B cell (primary cell): ENCODE data around the gene CMTM8. TPM values are rescaled to one million over a fixed set of nuclear protein-coding genes. Genes with fewer than 3 reads are reported as not detected.

Source experiments
- ATAC-seq: fragments of 200-7000 bp; cut with Tn5 transposase; one replicate; pipeline ENCODE4 v1.10.0; 2021; ENCODE audit warnings: low read depth, mild to moderate bottlenecking, moderate number of reproducible peaks, moderate library complexity
- CTCF ChIA-PET: fragments of 350-600 bp; sonication (Branson Sonifier 250); formaldehyde crosslinking; loops from one replicate; lab custom pipeline; 2021; ENCODE audit warnings: antibody characterized with exemption, inconsistent platforms; lab: Charles Lee
- POLR2A ChIA-PET: fragments of 350-600 bp; sonication (Branson Sonifier 250); formaldehyde crosslinking; loops from one replicate; lab custom pipeline; 2021; ENCODE audit warnings: antibody characterized with exemption; lab: Charles Lee
- DNase-seq: peaks from one replicate; pipeline ENCODE4 v3.0.0; 2013
- H2AFZ ChIP-seq: 2 replicates; pipeline ENCODE4 v1.6.1; 2012; ENCODE audit warnings: mild to moderate bottlenecking, low read depth, low read length; ENCODE audit not compliant: insufficient read depth, poor library complexity, severe bottlenecking
- H3K27ac ChIP-seq, 2 donors: 1 replicate in 1 of 2; 2 replicates in 1 of 2; pipeline ENCODE4 v1.5.1; 2012 to 2013; ENCODE audit warnings: low read length in 2 of 2, mild to moderate bottlenecking in 2 of 2, moderate library complexity in 1 of 2
- H3K27me3 ChIP-seq, 4 experiments: fragments of 200-600 bp in 1 of 4; sonication (generic) in 1 of 4; replicated peaks in 1 of 4; 1 replicate in 2 of 4; 2 replicates in 2 of 4; pipeline versions ENCODE4 v1.6.1 to v1.7.0; 2013 to 2016; ENCODE audit warnings: low read length in 3 of 4, mild to moderate bottlenecking in 2 of 4, mixed read lengths in 1 of 4, moderate library complexity in 1 of 4; ENCODE audit not compliant: insufficient read depth in 4 of 4, control insufficient read depth in 3 of 4; ENCODE audit errors: control extremely low read depth in 1 of 4
- H3K36me3 ChIP-seq, 2 experiments: replicated peaks in 1 of 2; 1 replicate in 1 of 2; 2 replicates in 1 of 2; pipeline versions ENCODE4 v1.6.1 to v1.7.1; 2013; ENCODE audit warnings: low read length in 1 of 2; ENCODE audit not compliant: insufficient read depth in 2 of 2, control insufficient read depth in 1 of 2; ENCODE audit errors: control extremely low read depth in 1 of 2, extremely low read depth in 1 of 2
- H3K4me1 ChIP-seq, 2 donors: fragments of 200-600 bp in 1 of 2; sonication (generic) in 1 of 2; 1 replicate in 1 of 2; 2 replicates in 1 of 2; pipeline versions ENCODE4 v1.5.1 to v1.6.1; 2013 to 2017; ENCODE audit warnings: low read length in 2 of 2; ENCODE audit not compliant: control insufficient read depth in 2 of 2, insufficient read depth in 2 of 2
- H3K4me2 ChIP-seq: replicated peaks from 2 replicates; pipeline ENCODE3; 2012; ENCODE audit warnings: mild to moderate bottlenecking, low read depth, low read length; ENCODE audit not compliant: poor library complexity, severe bottlenecking
- H3K4me3 ChIP-seq, 5 experiments: fragments of 200-600 bp in 1 of 5; sonication (generic) in 1 of 5; 1 replicate in 3 of 5; 2 replicates in 2 of 5; pipeline versions ENCODE4 v1.5.1 to v1.7.0; 2011 to 2016; ENCODE audit warnings: low read length in 4 of 5, mild to moderate bottlenecking in 4 of 5, low read depth in 2 of 5, control low read depth in 1 of 5, moderate library complexity in 1 of 5; ENCODE audit not compliant: insufficient read depth in 1 of 5; ENCODE audit errors: control extremely low read depth in 1 of 5, extremely low read depth in 1 of 5
- H3K79me2 ChIP-seq: fragments of 200-600 bp; sonication (generic); one replicate; pipeline ENCODE4 v1.6.0; 2016; ENCODE audit warnings: low read length; ENCODE audit not compliant: control insufficient read depth, insufficient read depth
- H3K9ac ChIP-seq: fragments of 200-600 bp; sonication (generic); 2 replicates; pipeline ENCODE4 v1.6.1; 2017; ENCODE audit warnings: mild to moderate bottlenecking, low read length, moderate library complexity
- H3K9me3 ChIP-seq, 3 donors: one replicate each; pipeline versions ENCODE4 v1.6.1 to v1.7.1; 2013; ENCODE audit warnings: low read length in 2 of 3; ENCODE audit not compliant: control insufficient read depth in 2 of 3, insufficient read depth in 1 of 3; ENCODE audit errors: control extremely low read depth in 1 of 3
- H4K20me1 ChIP-seq: 2 replicates; pipeline ENCODE4 v1.6.0; 2012; ENCODE audit warnings: mild to moderate bottlenecking, low read length; ENCODE audit not compliant: insufficient read depth, control insufficient read depth, poor library complexity, severe bottlenecking
- H3K27ac Mint-ChIP-seq: one replicate; pipeline ENCODE4 v1.8.0; 2021; ENCODE audit warnings: mixed read lengths
- H3K27me3 Mint-ChIP-seq: one replicate; pipeline ENCODE4 v1.8.0; 2021; ENCODE audit warnings: mixed read lengths
- H3K4me1 Mint-ChIP-seq: one replicate; pipeline ENCODE4 v1.8.0; 2021; ENCODE audit warnings: mixed read lengths
- H3K4me3 Mint-ChIP-seq: one replicate; pipeline ENCODE4 v1.8.0; 2021; ENCODE audit warnings: mixed read lengths
- H3K9me3 Mint-ChIP-seq: one replicate; pipeline ENCODE4 v1.8.0; 2022; ENCODE audit warnings: mixed read lengths; ENCODE audit not compliant: insufficient read depth
- CTCF ChIP-seq: fragments of 200-600 bp; IDR thresholded peaks from one replicate; pipeline ENCODE4 v1.8.0; 2022; ENCODE audit warnings: antibody characterized with exemption, mild to moderate bottlenecking
- EZH2 ChIP-seq: IDR thresholded peaks from 2 replicates; pipeline ENCODE4 v1.6.1; 2012; ENCODE audit warnings: borderline replicate concordance, low read depth, mild to moderate bottlenecking, moderate library complexity, low read length; ENCODE audit not compliant: insufficient read depth, poor library complexity, severe bottlenecking
- WGBS: methylation state at CpG from one replicate; pipeline ENCODE4 v1.1.5; 2013; ENCODE audit warnings: missing lambda C conversion rate; ENCODE audit not compliant: insufficient coverage; 5-methylcytosine and 5-hydroxymethylcytosine counted together
- intact Hi-C: fragments of 100-400 bp; cut with micrococcal nuclease; formaldehyde crosslinking; loops from one replicate; pipeline ENCODE4 v1.10.0; 2022
- polyA plus RNA-seq: library from polyadenylated mRNA; depleted of rRNA; stranded (reverse); fragments of >200 nt; gene quantifications from 2 replicates; pipeline ENCODE4 v1.2.3, GENCODE V29; 2012
- total RNA-seq, 2 donors: library from RNA; stranded (reverse); fragments of 120-200 nt in 1 of 2; gene quantifications; 1 replicate in 1 of 2; 2 replicates in 1 of 2; pipeline versions ENCODE4 v1.2.3 to v1.2.4, GENCODE V29; 2013 to 2022

CMTM8 gene
- total and polyA plus RNA-seq, 2 donors (not counting 1 experiment from before 2014, with no cell fraction given) = 0.25 to 0.28 TPM

DNA sequence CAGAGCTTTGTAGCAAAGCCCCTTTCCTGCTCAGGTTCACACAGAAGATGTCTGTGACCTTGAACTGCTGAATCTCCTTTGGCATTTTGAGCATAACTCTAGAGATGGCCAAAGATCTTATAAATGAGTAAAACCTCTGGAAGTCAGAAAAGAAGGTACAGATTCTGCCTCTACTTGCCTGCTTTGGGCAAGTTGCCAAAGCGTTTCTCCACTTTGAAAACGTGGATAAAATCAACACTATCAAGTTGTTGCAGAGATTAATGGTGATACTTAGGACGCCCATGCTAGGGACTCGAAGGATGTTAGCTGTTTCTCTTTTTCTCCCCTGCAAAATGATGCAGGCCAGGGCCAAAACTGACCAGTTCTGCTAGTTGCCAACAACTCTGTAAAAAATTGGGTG lies 85.1 kb downstream of the CMTM8 start:
- Histone ChIP-seq H3K36me3 (no peaks in the 10 kb centered on the region), H3K27me3 (peaks cover 0 to 7% (median 0%) of the 10 kb centered on the region in 4 experiments), H3K4me1 (peaks cover 5 to 11% of the 10 kb centered on the region in 2 donors), H3K9ac (no peak overlapping the region), H3K4me2 (no peak overlapping the region), H2AFZ (no peak overlapping the region), H4K20me1 (no peaks in the 10 kb centered on the region), H3K9me3 (no peaks in the 10 kb centered on the region), H3K4me3 (no peak overlapping the region), H3K79me2 (no peaks in the 10 kb centered on the region), H3K27ac (no peak overlapping the region)
- CTCF ChIA-PET = interaction anchor here (0.6 to 1.4 kb wide), 2 partner anchors 144 to 1556 kb away, joined by 3 to 4 read pairs; no protein-coding TSS in a partner anchor
- ATAC-seq (no peak), DNase-seq (no peak)
- Mint-ChIP-seq H3K4me1 (peaks cover 7% of the 10 kb centered on the region), H3K9me3 (no peaks in the 10 kb centered on the region), H3K4me3 (no peak overlapping the region), H3K27ac (no peak overlapping the region), H3K27me3 (peaks cover 19% of the 10 kb centered on the region)
- WGBS = 96% methylated on average over 4 of the region's 4 CpGs
- intact Hi-C loops = no loop called here
- TF ChIP-seq EZH2 (no peak), CTCF (no peak)
- POLR2A ChIA-PET = no interaction called here

DNA sequence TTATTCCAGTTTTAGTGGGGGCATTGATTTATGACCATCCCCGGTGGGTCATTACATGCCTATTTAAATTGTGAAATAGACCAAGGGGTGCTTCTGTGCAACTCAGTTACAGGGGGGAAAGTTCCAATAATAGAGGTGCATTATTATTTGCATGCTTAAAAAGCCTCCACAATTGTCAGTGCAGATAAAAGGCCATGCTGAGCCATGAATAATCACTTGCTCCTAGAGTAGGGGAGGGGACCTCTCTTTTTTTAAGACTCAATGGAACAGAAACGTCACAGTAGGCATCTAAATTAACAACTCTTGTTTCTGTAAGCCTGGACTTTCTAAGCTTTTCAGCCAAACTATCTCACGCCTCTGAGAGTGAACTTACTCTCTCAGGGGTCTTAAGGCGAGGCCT lies 86.7 kb downstream of the CMTM8 start:
- peaks cover 7% of the 10 kb centered on the region for H3K4me1 Mint-ChIP-seq
- Histone ChIP-seq H3K9ac (no peak overlapping the region), H3K4me1 (peaks cover 5 to 11% of the 10 kb centered on the region in 2 donors), H3K36me3 (no peaks in the 10 kb centered on the region), H3K27ac (no peak overlapping the region), H3K4me2 (no peak overlapping the region), H3K4me3 (no peak overlapping the region), H2AFZ (no peak overlapping the region), H3K9me3 (no peaks in the 10 kb centered on the region), H3K79me2 (no peaks in the 10 kb centered on the region), H3K27me3 (peaks cover 0 to 7% (median 0%) of the 10 kb centered on the region in 4 experiments), H4K20me1 (no peaks in the 10 kb centered on the region)
- no peaks in the 10 kb centered on the region for H3K9me3 Mint-ChIP-seq
- CTCF ChIA-PET = interaction anchor here (0.6 to 1.0 kb wide), 2 partner anchors 9 to 82 kb away, joined by 3 read pairs; no protein-coding TSS in a partner anchor
- TF ChIP-seq EZH2 = no peak
- intact Hi-C loops = no loop called here
- POLR2A ChIA-PET = no interaction called here
- H3K27ac Mint-ChIP-seq = no peak overlapping the region
- ATAC-seq (no peak), DNase-seq (no peak)
- H3K27me3 Mint-ChIP-seq = peaks cover 12% of the 10 kb centered on the region
- no peak overlapping the region for H3K4me3 Mint-ChIP-seq
- WGBS = no CpG with 5 or more reads among the region's 4 CpGs
